ENCODE measurements around the gene TIMM22. TPM values are rescaled to one million over a fixed set of nuclear protein-coding genes. Genes with fewer than 3 reads are reported as not detected.
A peak's percentile ranks its signal among the peaks of the same experiment; 100 is the strongest.
"Not testable (repeated sequence)": the region's sequence is repeated elsewhere in the genome, so short reads cannot be mapped to it uniquely, and the experiment has no call there.

Gene TIMM22
- 20.1 and 23.2 TPM in 2 replicates for total RNA-seq (2014; rRNA removed; shearing (Covaris generic))

- Histone ChIP-seq H3K4me3 (peak within 1 kb of the TSS; percentile 84), H3K4me1 (replicated peaks) (peaks cover 28% of the 10 kb centered on the region), H3K27ac (peak within 1 kb of the TSS; percentile 76), H3K27me3 (replicated peaks) (no peaks in the 10 kb centered on the region), H3K9me3 (replicated peaks) (no peaks in the 10 kb centered on the region), H3K36me3 (peaks cover 34% of the 10 kb centered on the region)
- DNase-seq (ENCODE audit: low read depth in 1 of 2, low spot score in 2 of 2): peak; percentile 91 to 99
Measured at GRCh38 chr17:996554-997344, at the start of gene TIMM22. Gene TIMM22, plus strand, starts transcription at chr17:997129. Its CDS starts 14 bp downstream, at chr17:997143.

DNA sequence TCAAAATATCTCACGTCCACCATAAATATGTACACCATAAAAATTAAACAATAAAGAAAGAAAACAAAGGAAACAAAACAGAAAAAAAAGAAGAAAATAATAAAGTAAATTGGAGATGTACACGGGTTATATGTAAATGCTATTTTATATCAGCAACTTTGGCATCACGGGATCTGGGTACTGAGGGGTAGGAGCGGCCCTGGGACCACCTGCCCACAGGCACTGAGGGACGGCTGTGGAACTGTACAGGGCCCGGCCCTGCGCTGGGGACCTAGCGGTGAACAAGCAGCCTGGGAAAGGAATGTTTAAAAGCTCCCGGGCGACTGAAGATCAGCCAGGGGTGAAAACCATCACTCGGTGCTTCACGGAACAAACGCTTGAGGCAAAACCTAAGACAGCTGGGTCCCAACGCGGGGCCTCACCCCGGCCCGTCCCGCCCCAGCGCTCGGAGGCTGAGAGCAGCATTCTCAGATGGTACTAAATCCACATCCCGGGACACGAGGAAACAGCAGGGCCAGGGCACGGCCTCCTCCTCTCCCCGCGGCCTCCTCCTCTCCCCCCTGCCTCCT, 48.6 kb upstream of the TIMM22 start:
- DNase-seq (ENCODE audit: low read depth in 1 of 2, low spot score in 2 of 2): no peak

GRCh38 chr17:949623-950303, 47.2 kb upstream of the TIMM22 start:
- Histone ChIP-seq H3K4me3 (no peak overlapping the region), H3K4me1 (replicated peaks) (peaks cover 33% of the 10 kb centered on the region), H3K36me3 (no peaks in the 10 kb centered on the region), H3K27me3 (replicated peaks) (no peaks in the 10 kb centered on the region), H3K9me3 (replicated peaks) (no peaks in the 10 kb centered on the region), H3K27ac (no peak overlapping the region)
- no peak for DNase-seq (ENCODE audit: low read depth in 1 of 2, low spot score in 2 of 2)

More for the DNA sequence above, 48.6 kb upstream of the TIMM22 start:
- H3K27me3 ChIP-seq (replicated peaks): no peaks in the 10 kb centered on the region
- no peak overlapping the region for H3K4me3 ChIP-seq
- no peaks in the 10 kb centered on the region for H3K36me3 ChIP-seq
- peaks cover 20% of the 10 kb centered on the region for H3K4me1 ChIP-seq (replicated peaks)
- no peaks in the 10 kb centered on the region for H3K9me3 ChIP-seq (replicated peaks)
- H3K27ac ChIP-seq: no peak overlapping the region

DNA sequence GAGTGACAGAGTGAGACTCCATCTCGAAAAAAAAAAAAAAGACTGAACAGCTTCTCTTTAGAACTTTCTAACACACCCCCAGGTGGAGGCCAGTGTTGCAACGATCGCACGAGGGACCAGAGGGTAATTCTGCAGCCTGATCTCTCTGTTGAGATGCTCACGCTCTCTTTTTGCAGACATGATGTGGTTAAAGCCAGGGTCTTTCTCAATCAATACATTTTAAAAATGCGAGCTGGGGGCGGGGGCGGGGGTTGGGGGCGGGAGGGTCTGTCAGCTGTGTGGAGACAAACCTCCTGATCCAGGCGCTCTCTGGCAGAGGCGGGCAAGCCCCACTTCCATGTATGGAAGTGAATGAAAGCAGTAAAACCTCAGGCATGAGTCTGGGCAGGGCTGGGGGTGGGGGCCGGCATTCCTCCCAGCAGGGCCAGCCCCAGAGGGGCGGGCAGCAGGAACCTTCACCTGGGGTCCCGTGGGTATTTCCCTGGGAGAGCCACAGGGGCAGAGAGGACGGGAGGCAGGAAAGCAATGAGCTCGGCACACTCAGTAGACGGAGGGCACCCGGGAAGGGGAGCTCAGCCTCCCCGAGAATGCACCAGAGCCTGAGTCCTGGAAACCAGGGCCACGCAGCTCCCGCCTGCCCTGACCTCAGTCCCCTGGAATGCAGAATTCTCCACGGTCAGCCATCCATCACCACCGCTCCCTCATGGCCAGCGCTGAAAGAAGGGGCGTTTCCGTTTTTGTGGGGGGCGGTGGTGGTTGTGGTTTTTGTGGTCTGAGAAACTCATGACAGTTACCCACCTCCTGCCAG, 45.4 kb upstream of the TIMM22 start:
- Histone ChIP-seq H3K27ac (peak overlapping the region; percentile 98), H3K4me3 (peak overlapping the region; percentile 21), H3K36me3 (no peaks in the 10 kb centered on the region), H3K9me3 (replicated peaks) (no peaks in the 10 kb centered on the region), H3K4me1 (replicated peaks) (peaks cover 41% of the 10 kb centered on the region), H3K27me3 (replicated peaks) (no peaks in the 10 kb centered on the region)
- DNase-seq (ENCODE audit: low read depth in 1 of 2, low spot score in 2 of 2): peak; percentile 92 to 97

DNA sequence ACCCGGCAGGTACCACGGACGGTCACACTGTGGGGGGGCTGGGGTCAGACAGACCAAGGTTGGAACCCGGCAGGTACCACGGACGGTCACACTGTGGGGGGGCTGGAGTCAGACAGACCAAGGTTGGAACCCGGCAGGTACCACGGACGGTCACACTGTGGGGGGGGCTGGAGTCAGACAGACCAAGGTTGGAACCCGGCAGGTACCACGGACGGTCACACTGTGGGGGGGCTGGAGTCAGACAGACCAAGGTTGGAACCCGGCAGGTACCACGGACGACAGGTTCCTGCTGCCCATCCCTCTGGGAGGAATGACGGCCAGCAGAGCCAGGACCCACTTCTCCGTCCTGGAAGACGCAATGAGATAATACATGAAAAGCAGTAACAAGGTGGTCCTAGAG, 44.3 kb upstream of the TIMM22 start:
- not testable (repeated sequence) for H3K4me3 ChIP-seq; DNase-seq (ENCODE audit: low read depth in 1 of 2, low spot score in 2 of 2); H3K27ac ChIP-seq; H3K9me3 ChIP-seq (replicated peaks); H3K27me3 ChIP-seq (replicated peaks); H3K36me3 ChIP-seq
- peaks cover 41% of the 10 kb centered on the region for H3K4me1 ChIP-seq (replicated peaks)

DNA sequence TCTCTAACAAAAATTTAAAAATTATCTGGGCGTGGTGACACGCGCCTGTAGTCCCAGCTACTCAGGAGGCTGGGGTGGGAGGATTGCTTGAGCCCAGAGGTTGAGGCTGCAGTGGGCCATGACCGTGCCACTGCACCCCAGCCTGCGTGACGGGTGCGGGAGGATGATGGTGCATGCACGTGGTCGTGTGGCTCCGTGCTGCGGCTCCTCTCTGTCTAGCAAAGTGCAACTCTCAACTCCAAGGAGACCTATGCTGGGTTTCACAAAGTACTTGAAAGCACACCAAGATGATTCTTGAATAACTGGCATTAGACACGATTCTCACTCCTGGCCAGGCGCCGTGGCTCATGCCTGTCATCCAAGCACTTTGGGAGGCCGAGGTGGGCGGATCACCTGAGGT, 43.2 kb upstream of the TIMM22 start:
- H3K4me1 ChIP-seq (replicated peaks): peaks cover 41% of the 10 kb centered on the region
- no peak for DNase-seq (ENCODE audit: low read depth in 1 of 2, low spot score in 2 of 2)
- H3K9me3 ChIP-seq (replicated peaks): no peaks in the 10 kb centered on the region
- no peaks in the 10 kb centered on the region for H3K27me3 ChIP-seq (replicated peaks)
- H3K4me3 ChIP-seq: no peak overlapping the region
- no peaks in the 10 kb centered on the region for H3K36me3 ChIP-seq
- 0 out of 2 replicates have a peak overlapping the region, but pooled peaks have one; percentile 67 for H3K27ac ChIP-seq

DNA sequence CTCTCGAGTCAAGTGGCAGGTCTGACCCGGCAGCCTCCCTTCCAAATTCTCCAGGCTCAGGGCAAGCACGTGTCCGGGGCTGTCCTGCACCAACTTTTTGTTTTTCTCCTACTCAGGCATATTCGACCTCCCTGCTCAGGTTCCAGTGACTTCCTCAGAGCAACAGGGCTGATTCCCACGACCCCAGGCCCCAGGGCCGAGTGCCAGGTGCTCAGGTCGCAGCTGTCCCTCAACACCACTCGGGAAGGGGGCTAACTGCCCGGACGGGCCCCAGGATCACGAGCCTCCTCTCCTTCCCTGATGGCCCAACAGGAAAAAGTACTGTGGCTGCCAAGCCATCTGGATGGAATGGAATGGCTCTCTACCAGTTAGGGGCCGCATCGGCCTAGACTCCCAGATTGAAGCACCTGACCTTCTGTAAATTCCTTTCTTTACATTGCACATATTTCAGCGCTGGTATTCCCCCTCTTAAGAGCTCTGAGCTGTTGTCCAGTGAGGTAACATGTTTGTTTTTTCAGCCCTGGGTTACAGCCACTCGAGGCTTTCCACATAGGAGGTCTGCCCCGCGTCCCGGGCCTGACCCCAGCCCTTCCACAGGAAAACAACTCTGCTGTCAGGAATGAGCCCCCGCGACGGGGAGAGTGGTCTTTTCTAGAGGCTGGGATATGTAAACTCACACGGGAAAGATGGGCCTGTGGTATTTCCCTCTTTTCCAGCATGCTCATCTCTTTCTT, 42.3 kb upstream of the TIMM22 start:
- Histone ChIP-seq H3K4me1 (replicated peaks) (peaks cover 41% of the 10 kb centered on the region), H3K27me3 (replicated peaks) (no peaks in the 10 kb centered on the region), H3K9me3 (replicated peaks) (no peaks in the 10 kb centered on the region), H3K36me3 (no peaks in the 10 kb centered on the region), H3K27ac (peak overlapping the region; percentile 76), H3K4me3 (no peak overlapping the region)
- peak; percentile 94 to 96 for DNase-seq (ENCODE audit: low read depth in 1 of 2, low spot score in 2 of 2)

GRCh38 chr17:956905-957304, 40.0 kb upstream of the TIMM22 start:
- H3K27me3 ChIP-seq (replicated peaks): no peaks in the 10 kb centered on the region
- DNase-seq (ENCODE audit: low read depth in 1 of 2, low spot score in 2 of 2): no peak
- H3K27ac ChIP-seq: no peak overlapping the region
- no peaks in the 10 kb centered on the region for H3K9me3 ChIP-seq (replicated peaks)
- no peak overlapping the region for H3K4me3 ChIP-seq
- peaks cover 21% of the 10 kb centered on the region for H3K4me1 ChIP-seq (replicated peaks)
- no peaks in the 10 kb centered on the region for H3K36me3 ChIP-seq

DNA sequence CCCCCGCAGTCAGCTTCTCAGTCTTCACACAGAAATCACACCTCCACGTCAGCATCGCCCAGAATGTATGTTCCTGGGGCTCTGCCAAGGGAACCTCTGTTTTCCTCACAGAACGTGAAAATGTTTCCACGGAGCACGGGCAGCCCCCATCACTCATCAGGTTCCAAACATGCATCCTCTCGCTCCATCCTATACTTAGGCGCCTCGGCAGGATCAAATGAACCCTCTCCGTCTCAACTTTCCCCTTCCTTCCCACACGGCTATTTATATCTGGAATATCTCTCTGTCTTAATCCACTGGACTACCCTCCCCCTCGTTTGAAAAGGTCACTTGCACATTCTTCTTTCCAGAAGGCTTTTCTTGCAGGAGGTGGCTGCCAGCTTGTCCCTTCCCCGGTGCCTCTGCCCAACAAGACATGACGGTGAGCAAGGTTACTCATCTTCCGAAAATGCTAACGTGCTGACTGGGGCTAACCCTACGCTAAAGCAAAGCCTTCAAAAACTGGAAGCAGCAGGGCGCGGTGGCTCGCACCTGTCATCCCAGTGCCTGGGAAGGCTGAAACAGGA, 39.0 kb upstream of the TIMM22 start:
- no peak for DNase-seq (ENCODE audit: low read depth in 1 of 2, low spot score in 2 of 2)
- Histone ChIP-seq H3K36me3 (no peaks in the 10 kb centered on the region), H3K4me3 (no peak overlapping the region), H3K9me3 (replicated peaks) (no peaks in the 10 kb centered on the region), H3K4me1 (replicated peaks) (peaks cover 20% of the 10 kb centered on the region), H3K27me3 (replicated peaks) (no peaks in the 10 kb centered on the region), H3K27ac (no peak overlapping the region)

- H3K9me3 ChIP-seq (replicated peaks): no peaks in the 10 kb centered on the region
- no peaks in the 10 kb centered on the region for H3K27me3 ChIP-seq (replicated peaks)
- H3K4me3 ChIP-seq: no peak overlapping the region
- H3K27ac ChIP-seq: no peak overlapping the region
- DNase-seq (ENCODE audit: low read depth in 1 of 2, low spot score in 2 of 2): no peak
- no peaks in the 10 kb centered on the region for H3K36me3 ChIP-seq
- peaks cover 16% of the 10 kb centered on the region for H3K4me1 ChIP-seq (replicated peaks)
Measured at GRCh38 chr17:958712-959451, 38.0 kb upstream of the TIMM22 start.

GRCh38 chr17:962166-962565, 34.8 kb upstream of the TIMM22 start:
- Histone ChIP-seq H3K4me1 (replicated peaks) (0 out of 2 replicates have a peak, but pooled peaks cover 3% of the 10 kb centered on the region), H3K36me3 (no peaks in the 10 kb centered on the region), H3K9me3 (replicated peaks) (no peaks in the 10 kb centered on the region), H3K4me3 (no peak overlapping the region), H3K27ac (no peak overlapping the region), H3K27me3 (replicated peaks) (no peaks in the 10 kb centered on the region)
- DNase-seq (ENCODE audit: low read depth in 1 of 2, low spot score in 2 of 2): no peak

GRCh38 chr17:962670-963069, 34.3 kb upstream of the TIMM22 start:
- Histone ChIP-seq H3K27ac (no peak overlapping the region), H3K4me3 (no peak overlapping the region), H3K27me3 (replicated peaks) (no peaks in the 10 kb centered on the region), H3K36me3 (no peaks in the 10 kb centered on the region), H3K9me3 (replicated peaks) (no peaks in the 10 kb centered on the region), H3K4me1 (replicated peaks) (0 out of 2 replicates have a peak, but pooled peaks cover 3% of the 10 kb centered on the region)
- DNase-seq (ENCODE audit: low read depth in 1 of 2, low spot score in 2 of 2): no peak

Measured in SJSA1 (cell line).